Lower lobe of right lung (tissue), 2 donors: ENCODE measurements around the gene SEC24D. TPM values are rescaled to one million over a fixed set of nuclear protein-coding genes. Genes with fewer than 3 reads are reported as not detected.

Experiments
- ATAC-seq, 2 donors: fragments of 200-7000 bp; cut with Tn5 transposase; one replicate each; pipeline ENCODE4 v1.9.1; 2020 to 2022; ENCODE audit warnings: mild to moderate bottlenecking in 2 of 2, moderate library complexity in 2 of 2
- DNase-seq: peaks from one replicate; pipeline ENCODE4 v3.0.0-alpha.2; 2020
- H3K27ac ChIP-seq: fragments of 200-600 bp; one replicate; pipeline ENCODE4 v1.8.0; 2022
- H3K27me3 ChIP-seq: fragments of 200-600 bp; one replicate; pipeline ENCODE4 v1.8.0; 2022; ENCODE audit warnings: low read depth
- H3K36me3 ChIP-seq: fragments of 200-600 bp; one replicate; pipeline ENCODE4 v1.8.0; 2022; ENCODE audit warnings: mild to moderate bottlenecking
- H3K4me1 ChIP-seq: fragments of 200-600 bp; one replicate; pipeline ENCODE4 v1.8.0; 2022
- H3K4me3 ChIP-seq: fragments of 200-600 bp; one replicate; pipeline ENCODE4 v1.8.0; 2022; ENCODE audit warnings: mild to moderate bottlenecking
- H3K9me3 ChIP-seq: fragments of 200-600 bp; one replicate; pipeline ENCODE4 v1.8.0; 2022
- intact Hi-C: fragments of 100-400 bp; cut with DNase I; formaldehyde crosslinking; loops from one replicate; pipeline ENCODE4 v1.11.0; 2022
- total RNA-seq: library from RNA; stranded (reverse); fragmentation: NEBNext Ultra II Directional; extraction: Animal tissue kit (Norgen Biotek cat#: 25700); gene quantifications from one replicate; pipeline ENCODE4 v1.2.1, GENCODE V29; 2021
- TF ChIP-seq, protein P1 (sequence below): fragments of 200-600 bp; IDR thresholded peaks from one replicate; pipeline ENCODE4 v1.8.0; 2022; ENCODE audit warnings: antibody characterized with exemption, mild to moderate bottlenecking
- donor health status: DM: no; HTN: yes; CAD: no; lungs with severe emphysema.

SEC24D gene
- total RNA-seq, 1 donor from 2014 or later, result 45.7 TPM

DNA sequence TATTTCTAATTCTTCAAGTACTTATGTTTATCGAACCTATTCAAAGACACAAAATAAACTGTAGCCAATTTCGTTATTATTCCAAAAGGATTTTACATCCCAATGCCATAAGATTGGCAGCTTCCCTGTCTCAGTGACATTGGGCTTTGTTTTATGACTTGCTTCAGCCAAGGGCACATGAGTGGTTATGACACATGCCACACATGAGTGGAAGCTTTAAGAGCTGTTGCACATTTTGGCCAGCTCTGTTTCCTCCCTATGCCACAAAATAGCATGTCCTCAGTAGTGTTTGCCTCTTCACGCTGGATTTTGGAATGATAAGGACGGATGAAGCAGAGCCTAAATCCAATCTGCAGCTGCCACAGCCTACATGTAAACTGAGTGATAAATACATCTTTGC lies 21.9 kb downstream of the SEC24D start:
- no peak overlapping the region for H3K27ac ChIP-seq
- no peak overlapping the region for H3K4me3 ChIP-seq
- no peaks in the 10 kb centered on the region for H3K27me3 ChIP-seq
- DNase-seq, result no peak
- peaks cover 72% of the 10 kb centered on the region for H3K36me3 ChIP-seq
- no peaks in the 10 kb centered on the region for H3K9me3 ChIP-seq
- TF ChIP-seq, protein P1, sequence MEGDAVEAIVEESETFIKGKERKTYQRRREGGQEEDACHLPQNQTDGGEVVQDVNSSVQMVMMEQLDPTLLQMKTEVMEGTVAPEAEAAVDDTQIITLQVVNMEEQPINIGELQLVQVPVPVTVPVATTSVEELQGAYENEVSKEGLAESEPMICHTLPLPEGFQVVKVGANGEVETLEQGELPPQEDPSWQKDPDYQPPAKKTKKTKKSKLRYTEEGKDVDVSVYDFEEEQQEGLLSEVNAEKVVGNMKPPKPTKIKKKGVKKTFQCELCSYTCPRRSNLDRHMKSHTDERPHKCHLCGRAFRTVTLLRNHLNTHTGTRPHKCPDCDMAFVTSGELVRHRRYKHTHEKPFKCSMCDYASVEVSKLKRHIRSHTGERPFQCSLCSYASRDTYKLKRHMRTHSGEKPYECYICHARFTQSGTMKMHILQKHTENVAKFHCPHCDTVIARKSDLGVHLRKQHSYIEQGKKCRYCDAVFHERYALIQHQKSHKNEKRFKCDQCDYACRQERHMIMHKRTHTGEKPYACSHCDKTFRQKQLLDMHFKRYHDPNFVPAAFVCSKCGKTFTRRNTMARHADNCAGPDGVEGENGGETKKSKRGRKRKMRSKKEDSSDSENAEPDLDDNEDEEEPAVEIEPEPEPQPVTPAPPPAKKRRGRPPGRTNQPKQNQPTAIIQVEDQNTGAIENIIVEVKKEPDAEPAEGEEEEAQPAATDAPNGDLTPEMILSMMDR, result no peak
- peaks cover 12% of the 10 kb centered on the region for H3K4me1 ChIP-seq
- ATAC-seq, result peak in 1 of 2 donors; percentile 27
- intact Hi-C loops, result no loop called here

DNA sequence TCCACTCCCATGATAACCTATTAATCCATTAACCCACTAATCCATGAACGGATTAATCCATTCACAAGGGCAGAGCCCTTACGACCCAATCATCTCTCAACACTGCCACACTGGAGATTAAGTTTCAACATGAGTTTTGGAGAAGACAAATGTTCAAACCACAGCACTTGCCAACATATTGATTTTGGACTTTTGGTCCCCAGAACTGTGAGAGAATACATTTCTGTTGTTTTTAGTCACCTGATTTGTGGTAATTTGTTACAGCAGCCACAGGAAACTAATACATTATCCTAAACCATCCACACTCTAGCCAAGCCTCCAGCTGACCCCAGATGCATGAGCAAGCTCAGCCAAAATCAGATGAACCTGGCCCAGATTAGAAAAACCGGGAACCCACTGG lies 22.4 kb downstream of the SEC24D start:
- DNase-seq (no peak), ATAC-seq (no peak)
- TF ChIP-seq, protein P1, result no peak
- Histone ChIP-seq H3K4me3 (no peak overlapping the region), H3K9me3 (no peaks in the 10 kb centered on the region), H3K4me1 (peaks cover 12% of the 10 kb centered on the region), H3K27me3 (no peaks in the 10 kb centered on the region), H3K36me3 (peaks cover 77% of the 10 kb centered on the region), H3K27ac (no peak overlapping the region)
- intact Hi-C loops, result no loop called here

DNA sequence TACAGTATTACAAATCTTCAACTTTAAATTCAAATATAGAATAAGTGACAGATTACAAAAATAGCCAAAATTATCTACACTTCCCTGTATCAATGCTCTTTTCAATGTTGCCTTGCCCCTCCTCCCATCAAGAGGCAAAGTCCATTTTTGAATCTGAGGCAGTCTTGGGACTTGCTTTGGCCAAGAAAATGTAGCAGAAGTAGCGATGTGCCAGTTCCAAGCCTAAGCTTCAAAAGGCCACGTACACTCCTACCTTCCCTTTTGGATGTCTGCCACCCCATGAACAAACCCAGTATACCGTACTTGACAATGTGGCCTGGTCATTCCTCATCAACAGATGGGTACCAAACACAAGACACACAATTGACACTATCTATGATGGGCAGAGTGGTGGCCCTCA lies 24.1 kb downstream of the SEC24D start:
- no peak overlapping the region for H3K4me3 ChIP-seq
- DNase-seq, result no peak
- no peaks in the 10 kb centered on the region for H3K9me3 ChIP-seq
- ATAC-seq, result no peak
- TF ChIP-seq, protein P1, result no peak
- H3K4me1 ChIP-seq, result peaks cover 12% of the 10 kb centered on the region
- no peaks in the 10 kb centered on the region for H3K27me3 ChIP-seq
- H3K36me3 ChIP-seq, result peaks cover 89% of the 10 kb centered on the region
- intact Hi-C loops, result no loop called here
- peak overlapping the region; percentile 13 for H3K27ac ChIP-seq

DNA sequence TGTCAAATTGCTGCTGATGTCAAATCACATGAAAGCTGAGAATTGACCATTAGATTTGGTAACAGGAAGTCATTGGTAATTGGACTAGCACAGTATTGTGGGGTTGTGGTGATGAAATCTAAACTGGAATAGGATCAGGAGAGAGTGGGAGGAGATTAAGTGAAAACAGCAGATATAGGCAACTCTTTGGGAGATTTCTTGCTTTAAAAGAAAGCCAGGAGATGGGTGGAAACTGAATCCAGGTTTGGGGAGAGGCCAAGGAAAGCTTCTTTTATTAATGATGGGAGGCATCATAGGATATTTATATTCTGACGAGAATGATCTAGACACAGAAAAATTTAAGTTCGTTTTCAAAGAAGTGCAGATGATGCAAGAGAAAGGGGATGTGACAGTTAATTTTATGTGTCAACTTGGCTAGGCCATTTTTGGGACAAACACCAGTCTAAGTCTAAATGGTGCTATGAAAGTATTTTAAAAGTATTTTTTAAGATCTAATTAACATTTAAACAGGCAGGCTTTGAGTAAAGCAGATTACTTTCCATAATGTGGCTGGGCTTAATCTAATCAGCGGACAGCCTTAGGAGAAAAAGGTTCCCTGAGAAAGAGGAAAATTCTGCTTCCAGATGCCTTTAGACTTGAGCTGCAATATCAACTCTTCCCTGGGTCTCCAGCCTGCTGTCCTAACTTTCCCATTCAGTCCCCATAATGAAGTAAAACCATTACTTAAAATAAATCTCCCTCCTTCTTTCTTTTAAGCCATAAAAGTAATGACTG lies 24.7 kb downstream of the SEC24D start:
- H3K4me3 ChIP-seq, result no peak overlapping the region
- no peaks in the 10 kb centered on the region for H3K27me3 ChIP-seq
- intact Hi-C loops, result no loop called here
- TF ChIP-seq, protein P1, result no peak
- ATAC-seq (peak; percentile 61 to 62), DNase-seq (no peak)
- H3K4me1 ChIP-seq, result peaks cover 12% of the 10 kb centered on the region
- H3K9me3 ChIP-seq, result no peaks in the 10 kb centered on the region
- H3K36me3 ChIP-seq, result peaks cover 96% of the 10 kb centered on the region
- peak overlapping the region; percentile 13 for H3K27ac ChIP-seq

DNA sequence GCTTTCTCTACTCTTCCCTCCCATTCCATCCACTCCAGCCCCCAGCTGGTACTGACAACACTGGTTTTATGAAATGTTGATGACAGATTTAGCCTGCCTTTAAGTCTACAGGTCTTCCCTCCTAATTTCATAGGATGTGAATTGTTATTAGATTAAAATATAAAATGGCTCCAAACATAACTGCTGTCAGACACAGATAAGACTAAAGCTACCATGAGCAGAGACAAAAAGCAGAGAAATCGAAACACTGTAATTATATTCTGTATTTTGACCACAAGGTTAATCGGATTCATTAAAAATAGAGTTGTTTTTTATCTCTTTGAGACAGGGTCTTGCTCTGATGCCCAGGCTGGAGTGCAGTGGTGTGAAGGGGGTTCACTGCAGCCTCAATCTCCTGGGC lies 28.3 kb downstream of the SEC24D start:
- no peak overlapping the region for H3K27ac ChIP-seq
- H3K4me1 ChIP-seq, result peaks cover 12% of the 10 kb centered on the region
- ATAC-seq (no peak), DNase-seq (no peak)
- H3K36me3 ChIP-seq, result peaks cover 97% of the 10 kb centered on the region
- intact Hi-C loops, result no loop called here
- no peaks in the 10 kb centered on the region for H3K9me3 ChIP-seq
- H3K4me3 ChIP-seq, result no peak overlapping the region
- H3K27me3 ChIP-seq, result no peaks in the 10 kb centered on the region
- TF ChIP-seq, protein P1, result no peak
